ENCODE data around the gene PPP1R27.

PPP1R27 gene

GRCh38 chr17:81831563-81831956, 3.3 kb downstream of the PPP1R27 start:
- H3K4me3 ChIP-seq (ENCODE audit: low read length): peak overlapping the region; percentile 77
- TF ChIP-seq CTCF (conservative IDR thresholded peaks at IDR 0.05; ENCODE audit: low read length): no peak

GRCh38 chr17:81829858-81830257, 5.0 kb downstream of the PPP1R27 start:
- DNase-seq (ENCODE audit: low read depth): no peak
- H3K4me3 ChIP-seq (ENCODE audit: low read length): no peak overlapping the region
- TF ChIP-seq CTCF (conservative IDR thresholded peaks at IDR 0.05; ENCODE audit: low read length): no peak

More at GRCh38 chr17:81831563-81831956, 3.3 kb downstream of the PPP1R27 start:
- DNase-seq (ENCODE audit: low read depth): no peak

- no peak for DNase-seq (ENCODE audit: low read depth)
- no peak for TF ChIP-seq CTCF (conservative IDR thresholded peaks at IDR 0.05; ENCODE audit: low read length)
- H3K4me3 ChIP-seq (ENCODE audit: low read length): no peak overlapping the region
These were observed 6.2 kb downstream of the PPP1R27 start for GRCh38 chr17:81828656-81829055.

GRCh38 chr17:81825841-81826466, 8.9 kb downstream of the PPP1R27 start:
- H3K4me3 ChIP-seq (ENCODE audit: low read length): no peak overlapping the region
- no peak for TF ChIP-seq CTCF (conservative IDR thresholded peaks at IDR 0.05; ENCODE audit: low read length)
- DNase-seq (ENCODE audit: low read depth): no peak

GRCh38 chr17:81824595-81824994, 10.3 kb downstream of the PPP1R27 start:
- no peak for DNase-seq (ENCODE audit: low read depth)
- no peak overlapping the region for H3K4me3 ChIP-seq (ENCODE audit: low read length)
- no peak for TF ChIP-seq CTCF (conservative IDR thresholded peaks at IDR 0.05; ENCODE audit: low read length)

GRCh38 chr17:81823820-81824550, 10.9 kb downstream of the PPP1R27 start:
- no peak overlapping the region for H3K4me3 ChIP-seq (ENCODE audit: low read length)
- DNase-seq (ENCODE audit: low read depth): no peak
- TF ChIP-seq CTCF (conservative IDR thresholded peaks at IDR 0.05; ENCODE audit: low read length): no peak

Measured in AG10803 (cell line).